ENCODE data around the gene KIF13A. TPM values are rescaled to one million over a fixed set of nuclear protein-coding genes. Genes with fewer than 3 reads are reported as not detected.

KIF13A gene
- total and polyA plus RNA-seq, 10 of the 15 experiments (the other 5 are each of a cell fraction or from before 2014, with no cell fraction given): 0.02 to 0.26 (median 0.13) TPM; not detected in 2

DNA sequence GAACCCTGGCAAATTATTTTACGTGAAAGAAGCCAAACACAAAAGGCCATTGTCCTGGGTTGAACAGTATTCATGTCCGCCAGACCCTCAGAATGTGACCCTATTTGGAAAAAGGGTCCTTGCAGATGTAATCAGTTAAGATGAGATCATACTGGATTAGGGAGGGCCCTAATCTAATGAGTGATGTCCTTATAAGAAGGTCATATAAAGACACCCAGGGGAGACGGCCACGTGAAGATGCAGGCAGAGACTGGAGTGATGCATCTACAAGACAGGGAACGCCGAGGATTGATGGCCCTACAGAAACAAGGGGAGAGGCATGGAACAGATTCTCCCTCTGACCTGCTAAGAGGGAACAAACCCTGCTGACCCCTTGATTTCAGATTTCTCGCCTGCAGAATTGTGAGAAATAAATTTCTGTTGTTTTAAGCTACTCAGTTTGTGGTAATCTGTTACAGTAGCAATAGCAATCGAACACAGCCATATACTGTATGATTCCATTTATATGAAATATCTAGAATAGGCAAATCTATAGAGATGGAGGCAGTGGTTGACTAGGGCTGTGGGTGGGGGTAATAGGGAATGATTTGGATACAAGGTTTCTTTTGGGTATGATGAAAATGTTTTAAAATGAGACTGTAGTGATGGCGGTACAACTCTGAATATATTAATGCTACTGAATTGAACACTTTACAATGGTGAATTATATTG is 147.8 kb downstream of the KIF13A start:
- Histone ChIP-seq H4K20me1 (ENCODE audit: control insufficient read depth, insufficient read depth) (no peaks in the 10 kb centered on the region), H3K9me3 (replicated peaks; ENCODE audit: control insufficient read depth, insufficient read depth, low read length) (no peaks in the 10 kb centered on the region), H3K79me2 (ENCODE audit: control insufficient read depth, insufficient read depth, low read length) (no peaks in the 10 kb centered on the region), H2AFZ (ENCODE audit: control insufficient read depth, low read depth, low read length) (no peak overlapping the region), H3K27me3 (replicated peaks in 1 of 2; ENCODE audit: control insufficient read depth in 2 of 2, insufficient read depth in 2 of 2, low read length in 1 of 2) (no peaks in the 10 kb centered on the region), H3K4me3 (no peak overlapping the region), H3K9ac (ENCODE audit: control insufficient read depth, insufficient read depth, low read length) (no peak overlapping the region), H3K36me3 (ENCODE audit: control insufficient read depth in 2 of 2, insufficient read depth in 2 of 2, low read length in 1 of 2) (no peaks in the 10 kb centered on the region), H3K4me2 (ENCODE audit: control insufficient read depth, insufficient read depth) (no peak overlapping the region), H3K4me1 (ENCODE audit: control insufficient read depth, insufficient read depth, low read length) (no peaks in the 10 kb centered on the region), H3K27ac (ENCODE audit: control insufficient read depth, insufficient read depth) (no peak overlapping the region)
- CTCF ChIA-PET: no interaction called here
- POLR2A ChIA-PET: no interaction called here
- 76% methylated on average over 9 of the region's 9 CpGs for WGBS (ENCODE audit: insufficient coverage, insufficient replicate concordance, low lambda C conversion rate, missing lambda C conversion rate)
- TF ChIP-seq SIN3A (IDR thresholded peaks at IDR 0.05; ENCODE audit: low read depth, low read length): no peak
- TF ChIP-seq NR2C2 (IDR thresholded peaks at IDR 0.05; ENCODE audit: borderline replicate concordance, control insufficient read depth, insufficient read length, low read depth): no peak
- TF ChIP-seq SP1 (IDR thresholded peaks at IDR 0.05; ENCODE audit: low read depth, low read length): no peak
- TF ChIP-seq PML (IDR thresholded peaks at IDR 0.05; ENCODE audit: low read length): no peak
- no peak for TF ChIP-seq ATF7 (IDR thresholded peaks at IDR 0.05; ENCODE audit: low read depth)
- TF ChIP-seq, protein P1, sequence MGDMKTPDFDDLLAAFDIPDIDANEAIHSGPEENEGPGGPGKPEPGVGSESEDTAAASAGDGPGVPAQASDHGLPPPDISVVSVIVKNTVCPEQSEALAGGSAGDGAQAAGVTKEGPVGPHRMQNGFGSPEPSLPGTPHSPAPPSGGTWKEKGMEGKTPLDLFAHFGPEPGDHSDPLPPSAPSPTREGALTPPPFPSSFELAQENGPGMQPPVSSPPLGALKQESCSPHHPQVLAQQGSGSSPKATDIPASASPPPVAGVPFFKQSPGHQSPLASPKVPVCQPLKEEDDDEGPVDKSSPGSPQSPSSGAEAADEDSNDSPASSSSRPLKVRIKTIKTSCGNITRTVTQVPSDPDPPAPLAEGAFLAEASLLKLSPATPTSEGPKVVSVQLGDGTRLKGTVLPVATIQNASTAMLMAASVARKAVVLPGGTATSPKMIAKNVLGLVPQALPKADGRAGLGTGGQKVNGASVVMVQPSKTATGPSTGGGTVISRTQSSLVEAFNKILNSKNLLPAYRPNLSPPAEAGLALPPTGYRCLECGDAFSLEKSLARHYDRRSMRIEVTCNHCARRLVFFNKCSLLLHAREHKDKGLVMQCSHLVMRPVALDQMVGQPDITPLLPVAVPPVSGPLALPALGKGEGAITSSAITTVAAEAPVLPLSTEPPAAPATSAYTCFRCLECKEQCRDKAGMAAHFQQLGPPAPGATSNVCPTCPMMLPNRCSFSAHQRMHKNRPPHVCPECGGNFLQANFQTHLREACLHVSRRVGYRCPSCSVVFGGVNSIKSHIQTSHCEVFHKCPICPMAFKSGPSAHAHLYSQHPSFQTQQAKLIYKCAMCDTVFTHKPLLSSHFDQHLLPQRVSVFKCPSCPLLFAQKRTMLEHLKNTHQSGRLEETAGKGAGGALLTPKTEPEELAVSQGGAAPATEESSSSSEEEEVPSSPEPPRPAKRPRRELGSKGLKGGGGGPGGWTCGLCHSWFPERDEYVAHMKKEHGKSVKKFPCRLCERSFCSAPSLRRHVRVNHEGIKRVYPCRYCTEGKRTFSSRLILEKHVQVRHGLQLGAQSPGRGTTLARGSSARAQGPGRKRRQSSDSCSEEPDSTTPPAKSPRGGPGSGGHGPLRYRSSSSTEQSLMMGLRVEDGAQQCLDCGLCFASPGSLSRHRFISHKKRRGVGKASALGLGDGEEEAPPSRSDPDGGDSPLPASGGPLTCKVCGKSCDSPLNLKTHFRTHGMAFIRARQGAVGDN (IDR thresholded peaks at IDR 0.05): no peak
- no peak for TF ChIP-seq PKNOX1 (IDR thresholded peaks at IDR 0.05)
- TF ChIP-seq POLR2A (IDR thresholded peaks at IDR 0.05; ENCODE audit: low read depth, low read length): no peak
- no peak for TF ChIP-seq RUNX3 (IDR thresholded peaks at IDR 0.05; ENCODE audit: low read length)
- TF ChIP-seq PRDM15 (CRISPR knock-in tag; IDR thresholded peaks at IDR 0.05): no peak
- TF ChIP-seq ZNF217 (IDR thresholded peaks at IDR 0.05): no peak
- TF ChIP-seq, protein P2, sequence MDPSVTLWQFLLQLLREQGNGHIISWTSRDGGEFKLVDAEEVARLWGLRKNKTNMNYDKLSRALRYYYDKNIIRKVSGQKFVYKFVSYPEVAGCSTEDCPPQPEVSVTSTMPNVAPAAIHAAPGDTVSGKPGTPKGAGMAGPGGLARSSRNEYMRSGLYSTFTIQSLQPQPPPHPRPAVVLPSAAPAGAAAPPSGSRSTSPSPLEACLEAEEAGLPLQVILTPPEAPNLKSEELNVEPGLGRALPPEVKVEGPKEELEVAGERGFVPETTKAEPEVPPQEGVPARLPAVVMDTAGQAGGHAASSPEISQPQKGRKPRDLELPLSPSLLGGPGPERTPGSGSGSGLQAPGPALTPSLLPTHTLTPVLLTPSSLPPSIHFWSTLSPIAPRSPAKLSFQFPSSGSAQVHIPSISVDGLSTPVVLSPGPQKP (IDR thresholded peaks at IDR 0.05; ENCODE audit: low read depth, low read length): no peak
- FAIRE-seq (no peak), DNase-seq (ENCODE audit: low read depth, low spot score) (no peak), ATAC-seq (no peak)
- SMC1A ChIA-PET (ENCODE audit: uncharacterized antibody, unreplicated experiment): no interaction called here
- intact Hi-C loops (cut with micrococcal nuclease; ENCODE audit: unreplicated experiment): no loop called here
- no TSS peak for BruUV-seq (replicated peaks)
- RAD21 ChIA-PET (ENCODE audit: unreplicated experiment): no interaction called here
- in situ Hi-C loops (cut with MboI): no loop called here

All from GM12878 (cell line).